ENCODE data around the gene UBTD1.

Gene UBTD1

GRCh38 chr10:97587183-97587582 lies 88.5 kb downstream of the UBTD1 start:
- no peak overlapping the region for H2BK120ac ChIP-seq (ENCODE audit: insufficient read depth, low read length, poor library complexity)
- no peak overlapping the region for H3K23ac ChIP-seq (ENCODE audit: low read length)
- H2BK12ac ChIP-seq (ENCODE audit: low read length), result no peak overlapping the region
- DNase-seq, result no peak
- no peak overlapping the region for H4K8ac ChIP-seq (ENCODE audit: low read depth, low read length)
- peaks cover 3 to 5% of the 10 kb centered on the region in 2 experiments for H3K4me1 ChIP-seq (ENCODE audit: control insufficient read depth in 1 of 2, insufficient read depth in 2 of 2, low read length in 2 of 2)
- no peak overlapping the region for H3K4ac ChIP-seq (ENCODE audit: low read depth, low read length)
- H3K79me2 ChIP-seq (ENCODE audit: control insufficient read depth, insufficient read depth, low read length, poor library complexity), result no peaks in the 10 kb centered on the region
- no peaks in the 10 kb centered on the region for H3K36me3 ChIP-seq (ENCODE audit: control insufficient read depth in 1 of 2, insufficient read depth in 2 of 2, low read length in 2 of 2)
- no peak overlapping the region for H3K14ac ChIP-seq (ENCODE audit: low read length)
- no CpG with 5 or more reads among the region's 2 CpGs for WGBS (ENCODE audit: extremely low coverage, insufficient coverage, insufficient read length)
- no peaks in the 10 kb centered on the region for H3K79me1 ChIP-seq (ENCODE audit: low read length)
- H3K9me3 ChIP-seq (ENCODE audit: insufficient read depth, low read depth, low read length), result peaks cover 3% of the 10 kb centered on the region
- H3K27ac ChIP-seq (ENCODE audit: low read depth, low read length), result no peak overlapping the region
- no peaks in the 10 kb centered on the region for H3K27me3 ChIP-seq (ENCODE audit: insufficient read depth, low read length)
- H3K9ac ChIP-seq (ENCODE audit: low read length), result no peak overlapping the region
- H3K4me2 ChIP-seq (ENCODE audit: low read length), result no peak overlapping the region
- H2AK5ac ChIP-seq (ENCODE audit: low read length), result no peak overlapping the region
- no peak overlapping the region for H4K91ac ChIP-seq (ENCODE audit: low read depth, low read length)
- H3K18ac ChIP-seq (ENCODE audit: low read length), result no peak overlapping the region
- H2BK5ac ChIP-seq (ENCODE audit: low read depth, low read length, poor library complexity), result no peak overlapping the region
- H3K4me3 ChIP-seq (ENCODE audit: low read depth, low read length), result no peak overlapping the region
- no peak overlapping the region for H2AFZ ChIP-seq (ENCODE audit: insufficient read depth, low read length, poor library complexity)
- H4K12ac ChIP-seq (ENCODE audit: low read depth, low read length), result no peak overlapping the region

- H3K4me1 ChIP-seq (ENCODE audit: control insufficient read depth in 1 of 2, insufficient read depth in 2 of 2, low read length in 2 of 2), result peaks cover 3 to 5% of the 10 kb centered on the region in 2 experiments
Measured at GRCh38 chr10:97589479-97589878, 90.8 kb downstream of the UBTD1 start, which contains the start of gene C10orf62. Gene C10orf62, plus strand, starts transcription at chr10:97589721. Its CDS starts 177 bp downstream, at chr10:97589898.

GRCh38 chr10:97590082-97590747 lies 91.5 kb downstream of the UBTD1 start:
- H3K4me3 ChIP-seq (ENCODE audit: low read depth, low read length), result no peak overlapping the region
- peaks cover 3% of the 10 kb centered on the region for H3K9me3 ChIP-seq (ENCODE audit: insufficient read depth, low read depth, low read length)
- no peaks in the 10 kb centered on the region for H3K79me2 ChIP-seq (ENCODE audit: control insufficient read depth, insufficient read depth, low read length, poor library complexity)
- H2BK12ac ChIP-seq (ENCODE audit: low read length), result no peak overlapping the region
- H3K27ac ChIP-seq (ENCODE audit: low read depth, low read length), result no peak overlapping the region
- H3K4me1 ChIP-seq (ENCODE audit: control insufficient read depth in 1 of 2, insufficient read depth in 2 of 2, low read length in 2 of 2), result peaks cover 3 to 4% of the 10 kb centered on the region in 2 experiments
- H3K18ac ChIP-seq (ENCODE audit: low read length), result no peak overlapping the region
- no peak overlapping the region for H4K8ac ChIP-seq (ENCODE audit: low read depth, low read length)
- no peak overlapping the region for H2BK120ac ChIP-seq (ENCODE audit: insufficient read depth, low read length, poor library complexity)
- H4K91ac ChIP-seq (ENCODE audit: low read depth, low read length), result no peak overlapping the region
- no peak overlapping the region for H4K12ac ChIP-seq (ENCODE audit: low read depth, low read length)
- H3K36me3 ChIP-seq (ENCODE audit: control insufficient read depth in 1 of 2, insufficient read depth in 2 of 2, low read length in 2 of 2), result no peaks in the 10 kb centered on the region
- no peak overlapping the region for H3K23ac ChIP-seq (ENCODE audit: low read length)
- H2BK5ac ChIP-seq (ENCODE audit: low read depth, low read length, poor library complexity), result no peak overlapping the region
- no peak overlapping the region for H3K4me2 ChIP-seq (ENCODE audit: low read length)
- H3K14ac ChIP-seq (ENCODE audit: low read length), result no peak overlapping the region
- no CpG with 5 or more reads among the region's 15 CpGs for WGBS (ENCODE audit: extremely low coverage, insufficient coverage, insufficient read length)
- H2AFZ ChIP-seq (ENCODE audit: insufficient read depth, low read length, poor library complexity), result no peak overlapping the region
- no peak overlapping the region for H2AK5ac ChIP-seq (ENCODE audit: low read length)
- H3K79me1 ChIP-seq (ENCODE audit: low read length), result no peaks in the 10 kb centered on the region
- no peak overlapping the region for H3K4ac ChIP-seq (ENCODE audit: low read depth, low read length)
- H3K9ac ChIP-seq (ENCODE audit: low read length), result no peak overlapping the region
- H3K27me3 ChIP-seq (ENCODE audit: insufficient read depth, low read length), result no peaks in the 10 kb centered on the region
- no peak for DNase-seq

More at GRCh38 chr10:97589479-97589878, 90.8 kb downstream of the UBTD1 start, which contains the start of gene C10orf62:
- Histone ChIP-seq H2BK12ac (ENCODE audit: low read length) (no peak within 1 kb of the TSS), H3K4ac (ENCODE audit: low read depth, low read length) (no peak within 1 kb of the TSS), H2BK120ac (ENCODE audit: insufficient read depth, low read length, poor library complexity) (no peak within 1 kb of the TSS), H3K27ac (ENCODE audit: low read depth, low read length) (no peak within 1 kb of the TSS), H2AFZ (ENCODE audit: insufficient read depth, low read length, poor library complexity) (no peak within 1 kb of the TSS), H3K79me1 (ENCODE audit: low read length) (no peaks in the 10 kb centered on the region), H3K79me2 (ENCODE audit: control insufficient read depth, insufficient read depth, low read length, poor library complexity) (no peaks in the 10 kb centered on the region), H4K8ac (ENCODE audit: low read depth, low read length) (no peak within 1 kb of the TSS), H4K91ac (ENCODE audit: low read depth, low read length) (no peak within 1 kb of the TSS), H3K36me3 (ENCODE audit: control insufficient read depth in 1 of 2, insufficient read depth in 2 of 2, low read length in 2 of 2) (no peaks in the 10 kb centered on the region), H3K4me3 (ENCODE audit: low read depth, low read length) (no peak within 1 kb of the TSS), H3K9ac (ENCODE audit: low read length) (no peak within 1 kb of the TSS), H3K9me3 (ENCODE audit: insufficient read depth, low read depth, low read length) (peaks cover 3% of the 10 kb centered on the region), H4K12ac (ENCODE audit: low read depth, low read length) (no peak within 1 kb of the TSS), H3K23ac (ENCODE audit: low read length) (no peak within 1 kb of the TSS), H3K27me3 (ENCODE audit: insufficient read depth, low read length) (no peaks in the 10 kb centered on the region), H3K14ac (ENCODE audit: low read length) (no peak within 1 kb of the TSS), H3K4me2 (ENCODE audit: low read length) (no peak within 1 kb of the TSS), H2BK5ac (ENCODE audit: low read depth, low read length, poor library complexity) (no peak within 1 kb of the TSS), H3K18ac (ENCODE audit: low read length) (no peak within 1 kb of the TSS), H2AK5ac (ENCODE audit: low read length) (no peak within 1 kb of the TSS)
- no CpG with 5 or more reads among the region's 3 CpGs for WGBS (ENCODE audit: extremely low coverage, insufficient coverage, insufficient read length)
- no peak for DNase-seq

GRCh38 chr10:97590748-97591495 lies 92.2 kb downstream of the UBTD1 start:
- H3K79me1 ChIP-seq (ENCODE audit: low read length), result no peaks in the 10 kb centered on the region
- WGBS (ENCODE audit: extremely low coverage, insufficient coverage, insufficient read length), result no CpG with 5 or more reads among the region's 5 CpGs

More at GRCh38 chr10:97590748-97591495, 92.2 kb downstream of the UBTD1 start:
- Histone ChIP-seq H3K27me3 (ENCODE audit: insufficient read depth, low read length) (no peaks in the 10 kb centered on the region), H2BK12ac (ENCODE audit: low read length) (no peak overlapping the region), H3K18ac (ENCODE audit: low read length) (no peak overlapping the region), H3K9me3 (ENCODE audit: insufficient read depth, low read depth, low read length) (peaks cover 3% of the 10 kb centered on the region), H3K9ac (ENCODE audit: low read length) (no peak overlapping the region), H3K4me3 (ENCODE audit: low read depth, low read length) (no peak overlapping the region), H2AK5ac (ENCODE audit: low read length) (no peak overlapping the region), H3K14ac (ENCODE audit: low read length) (no peak overlapping the region), H3K36me3 (ENCODE audit: control insufficient read depth in 1 of 2, insufficient read depth in 2 of 2, low read length in 2 of 2) (no peaks in the 10 kb centered on the region), H3K4me2 (ENCODE audit: low read length) (no peak overlapping the region), H2BK5ac (ENCODE audit: low read depth, low read length, poor library complexity) (no peak overlapping the region), H3K4me1 (ENCODE audit: control insufficient read depth in 1 of 2, insufficient read depth in 2 of 2, low read length in 2 of 2) (peaks cover 0 to under 1% of the 10 kb centered on the region in 2 experiments), H2AFZ (ENCODE audit: insufficient read depth, low read length, poor library complexity) (no peak overlapping the region), H3K79me2 (ENCODE audit: control insufficient read depth, insufficient read depth, low read length, poor library complexity) (no peaks in the 10 kb centered on the region), H3K27ac (ENCODE audit: low read depth, low read length) (no peak overlapping the region), H4K8ac (ENCODE audit: low read depth, low read length) (no peak overlapping the region), H3K4ac (ENCODE audit: low read depth, low read length) (no peak overlapping the region), H2BK120ac (ENCODE audit: insufficient read depth, low read length, poor library complexity) (no peak overlapping the region), H4K12ac (ENCODE audit: low read depth, low read length) (no peak overlapping the region), H4K91ac (ENCODE audit: low read depth, low read length) (no peak overlapping the region), H3K23ac (ENCODE audit: low read length) (no peak overlapping the region)
- no peak for DNase-seq
